Ishikawa (cell line): ENCODE results near the gene SLC25A45.

Experiments
- CEBPB ChIP-seq: IDR thresholded peaks from 2 replicates; pipeline ENCODE4 v1.6.1; 2012
- EGR1 ChIP-seq: IDR thresholded peaks from 2 replicates; pipeline ENCODE4 v1.6.1; 2012
- FOXM1 ChIP-seq: IDR thresholded peaks from 2 replicates; pipeline ENCODE4 v1.6.1; 2012; ENCODE audit warnings: low read depth, borderline replicate concordance
- MAX ChIP-seq: IDR thresholded peaks from 2 replicates; pipeline ENCODE4 v1.6.1; 2012
- USF1 ChIP-seq: IDR thresholded peaks from 2 replicates; pipeline ENCODE4 v1.6.1; 2012
- TF ChIP-seq, protein P1 (sequence below): IDR thresholded peaks from 2 replicates; pipeline ENCODE4 v1.6.1; 2012; ENCODE audit warnings: low read depth, mild to moderate bottlenecking

GRCh38 chr11:65402790-65403189, 20.3 kb upstream of the SLC25A45 start:
- TF ChIP-seq, protein P1, sequence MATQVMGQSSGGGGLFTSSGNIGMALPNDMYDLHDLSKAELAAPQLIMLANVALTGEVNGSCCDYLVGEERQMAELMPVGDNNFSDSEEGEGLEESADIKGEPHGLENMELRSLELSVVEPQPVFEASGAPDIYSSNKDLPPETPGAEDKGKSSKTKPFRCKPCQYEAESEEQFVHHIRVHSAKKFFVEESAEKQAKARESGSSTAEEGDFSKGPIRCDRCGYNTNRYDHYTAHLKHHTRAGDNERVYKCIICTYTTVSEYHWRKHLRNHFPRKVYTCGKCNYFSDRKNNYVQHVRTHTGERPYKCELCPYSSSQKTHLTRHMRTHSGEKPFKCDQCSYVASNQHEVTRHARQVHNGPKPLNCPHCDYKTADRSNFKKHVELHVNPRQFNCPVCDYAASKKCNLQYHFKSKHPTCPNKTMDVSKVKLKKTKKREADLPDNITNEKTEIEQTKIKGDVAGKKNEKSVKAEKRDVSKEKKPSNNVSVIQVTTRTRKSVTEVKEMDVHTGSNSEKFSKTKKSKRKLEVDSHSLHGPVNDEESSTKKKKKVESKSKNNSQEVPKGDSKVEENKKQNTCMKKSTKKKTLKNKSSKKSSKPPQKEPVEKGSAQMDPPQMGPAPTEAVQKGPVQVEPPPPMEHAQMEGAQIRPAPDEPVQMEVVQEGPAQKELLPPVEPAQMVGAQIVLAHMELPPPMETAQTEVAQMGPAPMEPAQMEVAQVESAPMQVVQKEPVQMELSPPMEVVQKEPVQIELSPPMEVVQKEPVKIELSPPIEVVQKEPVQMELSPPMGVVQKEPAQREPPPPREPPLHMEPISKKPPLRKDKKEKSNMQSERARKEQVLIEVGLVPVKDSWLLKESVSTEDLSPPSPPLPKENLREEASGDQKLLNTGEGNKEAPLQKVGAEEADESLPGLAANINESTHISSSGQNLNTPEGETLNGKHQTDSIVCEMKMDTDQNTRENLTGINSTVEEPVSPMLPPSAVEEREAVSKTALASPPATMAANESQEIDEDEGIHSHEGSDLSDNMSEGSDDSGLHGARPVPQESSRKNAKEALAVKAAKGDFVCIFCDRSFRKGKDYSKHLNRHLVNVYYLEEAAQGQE = no peak
- no peak for TF ChIP-seq MAX
- TF ChIP-seq EGR1 = no peak
- TF ChIP-seq CEBPB = no peak
- TF ChIP-seq FOXM1 = no peak
- no peak for TF ChIP-seq USF1
